ENCODE measurements around the gene AP3S2. TPM values are rescaled to one million over a fixed set of nuclear protein-coding genes. Genes with fewer than 3 reads are reported as not detected.
"Not testable (repeated sequence)": the region's sequence is repeated elsewhere in the genome, so short reads cannot be mapped to it uniquely, and the experiment has no call there.

Gene AP3S2
- total RNA-seq, 2 experiments from 2014 or later = 16.0 to 16.7 TPM

GRCh38 chr15:89875741-89876140 lies 18.1 kb downstream of the AP3S2 start:
- ChIA-PET CTCF (interaction anchor here (0.6 to 2.3 kb wide), 3 partner anchors 115 to 500 kb away, joined by 3 to 19 read pairs (median 6); no protein-coding TSS in a partner anchor), POLR2A (interaction anchor here (2.0 kb wide), 1 partner anchor 18 kb away, joined by 7 read pairs; the partner anchor contains the start of gene AP3S2)

- CTCF ChIA-PET = interaction anchor here (0.7 to 2.3 kb wide), 13 partner anchors 11 to 212 kb away, joined by 3 to 19 read pairs (median 5); partner anchors contain the start of gene AP3S2
- POLR2A ChIA-PET = interaction anchor here (0.8 to 2.0 kb wide), 3 partner anchors 16 to 119 kb away, joined by 5 to 7 read pairs (median 6); partner anchors contain the start of gene AP3S2
Observed at GRCh38 chr15:89874926-89875564, 18.7 kb downstream of the AP3S2 start.

- CTCF ChIA-PET = no interaction called here
- POLR2A ChIA-PET = no interaction called here
Observed at GRCh38 chr15:89870688-89871288, 23.0 kb downstream of the AP3S2 start.

GRCh38 chr15:89870006-89870405 lies 23.8 kb downstream of the AP3S2 start:
- POLR2A ChIA-PET = no interaction called here

GRCh38 chr15:89869490-89869889 lies 24.3 kb downstream of the AP3S2 start:
- POLR2A ChIA-PET, CTCF ChIA-PET: not testable (repeated sequence)

More at GRCh38 chr15:89870006-89870405, 23.8 kb downstream of the AP3S2 start:
- CTCF ChIA-PET = no interaction called here

- CTCF ChIA-PET = interaction anchor here (0.8 to 1.6 kb wide), 3 partner anchors 10 to 128 kb away, joined by 3 to 5 read pairs (median 3); no protein-coding TSS in a partner anchor
- POLR2A ChIA-PET = no interaction called here
Observed at GRCh38 chr15:89864958-89865739, 28.6 kb downstream of the AP3S2 start.

GRCh38 chr15:89863918-89864317 lies 29.9 kb downstream of the AP3S2 start:
- POLR2A ChIA-PET = no interaction called here
- CTCF ChIA-PET = interaction anchor here (0.7 to 1.6 kb wide), 3 partner anchors 11 to 426 kb away, joined by 3 to 5 read pairs (median 4); no protein-coding TSS in a partner anchor

- CTCF ChIA-PET = interaction anchor here (1.1 kb wide), 1 partner anchor 14 kb away, joined by 3 read pairs; no protein-coding TSS in a partner anchor
- POLR2A ChIA-PET = no interaction called here
Observed at GRCh38 chr15:89860891-89861290, 32.9 kb downstream of the AP3S2 start.

- ChIA-PET POLR2A (no interaction called here), CTCF (interaction anchor here (1.1 kb wide), 1 partner anchor 14 kb away, joined by 3 read pairs; no protein-coding TSS in a partner anchor)
Observed at GRCh38 chr15:89860431-89860830, 33.4 kb downstream of the AP3S2 start.

- ChIA-PET CTCF (no interaction called here), POLR2A (no interaction called here)
Observed at GRCh38 chr15:89858661-89859458, 34.9 kb downstream of the AP3S2 start.

- ChIA-PET CTCF (no interaction called here), POLR2A (interaction anchor here (0.6 kb wide), 1 partner anchor 14 kb away, joined by 4 read pairs; no protein-coding TSS in a partner anchor)
Observed at GRCh38 chr15:89857673-89858072, 36.1 kb downstream of the AP3S2 start.

GRCh38 chr15:89855948-89856347 lies 37.8 kb downstream of the AP3S2 start:
- CTCF ChIA-PET = interaction anchor here (0.7 kb wide), 1 partner anchor 16 kb away, joined by 3 read pairs; no protein-coding TSS in a partner anchor
- POLR2A ChIA-PET = no interaction called here

- CTCF ChIA-PET, POLR2A ChIA-PET: not testable (repeated sequence)
Observed at GRCh38 chr15:89854863-89855262, 38.9 kb downstream of the AP3S2 start.

GRCh38 chr15:89852342-89852995 lies 41.3 kb downstream of the AP3S2 start:
- CTCF ChIA-PET = no interaction called here
- POLR2A ChIA-PET = no interaction called here

- CTCF ChIA-PET = no interaction called here
- POLR2A ChIA-PET = no interaction called here
Observed at GRCh38 chr15:89851673-89852341, 42.0 kb downstream of the AP3S2 start.

GRCh38 chr15:89848970-89849292 lies 44.9 kb downstream of the AP3S2 start:
- ChIA-PET CTCF (no interaction called here), POLR2A (no interaction called here)

GRCh38 chr15:89847101-89847500 lies 46.7 kb downstream of the AP3S2 start:
- ChIA-PET POLR2A (no interaction called here), CTCF (interaction anchor here (0.7 kb wide), 1 partner anchor 141 kb away, joined by 4 read pairs; no protein-coding TSS in a partner anchor)

- CTCF ChIA-PET = interaction anchor here (0.7 kb wide), 1 partner anchor 63 kb away, joined by 3 read pairs; no protein-coding TSS in a partner anchor
- POLR2A ChIA-PET = no interaction called here
Observed at GRCh38 chr15:89845305-89845893, 48.4 kb downstream of the AP3S2 start.
